ENCODE data around the gene RNF223. TPM values are rescaled to one million over a fixed set of nuclear protein-coding genes. Genes with fewer than 3 reads are reported as not detected.
"Not testable (repeated sequence)": the region's sequence is repeated elsewhere in the genome, so short reads cannot be mapped to it uniquely, and the experiment has no call there.

Gene RNF223
- polyA plus RNA-seq, 5 donors = 0.06 to 0.22 (median 0.13) TPM

DNA sequence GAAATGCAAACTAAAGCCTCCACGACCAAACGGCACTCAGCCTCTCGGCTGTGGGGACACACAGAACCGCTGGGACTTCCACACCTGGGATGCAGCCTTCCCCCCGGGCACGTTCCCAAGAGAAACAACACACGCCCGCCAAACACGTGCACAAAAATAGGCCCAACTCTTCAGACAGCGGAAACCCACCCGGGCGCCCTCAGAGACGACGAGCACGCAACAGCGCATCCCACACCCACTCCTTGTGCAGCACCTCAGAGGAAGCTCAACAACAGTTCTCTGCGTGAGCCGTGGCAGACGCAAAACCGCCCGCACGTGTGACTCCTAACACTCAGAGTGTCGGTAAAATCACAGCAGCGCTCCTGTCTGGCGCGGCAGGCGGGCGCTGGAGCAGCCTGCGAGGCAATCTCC is 36.5 kb upstream of the RNF223 start:
- DNase-seq = no peak

- no peak for DNase-seq
These were observed 35.6 kb upstream of the RNF223 start for GRCh38 chr1:1109743-1110142.

DNA sequence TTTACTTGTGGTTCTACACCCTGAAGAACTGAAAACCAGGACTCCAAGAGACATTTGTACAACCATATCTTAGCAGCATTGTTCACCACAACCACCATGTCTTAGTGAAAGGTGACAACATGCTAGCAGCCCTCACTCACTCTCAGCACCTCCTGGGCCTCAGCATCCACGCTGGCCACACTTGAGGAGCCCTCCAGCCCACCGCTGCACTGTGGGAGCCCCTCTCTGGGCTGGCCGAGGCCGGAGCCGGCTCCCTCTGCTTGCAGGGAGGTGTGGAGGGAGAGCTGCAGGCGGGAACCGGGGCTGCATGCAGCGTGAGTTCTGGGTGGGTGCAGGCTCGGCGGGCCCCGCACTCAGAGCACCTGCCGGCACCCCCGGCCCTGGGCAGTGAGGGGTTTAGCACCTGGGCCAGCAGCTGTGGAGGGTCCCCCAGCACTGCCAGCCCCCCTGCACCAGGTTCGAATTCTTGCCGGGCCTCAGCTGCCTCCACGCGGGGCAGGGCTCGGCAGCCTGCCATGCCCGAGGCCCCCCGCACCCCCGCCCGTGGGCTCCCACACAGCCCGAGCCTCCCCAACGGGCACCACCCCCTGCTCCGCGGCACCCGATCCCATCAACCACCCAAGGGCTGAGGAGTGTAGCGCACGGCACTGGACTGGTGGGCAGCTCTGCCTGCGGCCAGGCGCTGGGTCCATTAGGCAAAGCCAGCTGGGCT is 32.6 kb upstream of the RNF223 start:
- no peak for DNase-seq

DNA sequence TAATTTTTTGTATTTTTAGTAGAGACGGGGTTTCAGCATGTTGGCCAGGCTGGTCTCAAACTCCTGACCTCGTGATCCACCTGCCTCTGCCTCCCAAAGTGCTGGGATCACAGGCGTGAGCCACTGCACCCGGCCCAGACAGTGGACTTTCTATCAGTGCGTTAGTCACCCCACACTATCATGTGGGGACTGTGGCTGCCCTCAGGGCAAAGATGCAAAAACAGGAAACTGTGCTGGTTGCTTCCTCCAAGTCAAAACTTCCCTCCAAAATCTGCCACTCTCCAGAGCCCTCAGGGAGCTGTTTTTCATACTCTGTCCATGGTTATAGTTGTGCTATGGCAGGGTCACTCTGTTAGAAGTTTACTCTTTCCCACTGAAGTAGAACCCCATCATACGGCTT is 30.0 kb upstream of the RNF223 start:
- DNase-seq = not testable (repeated sequence)

- DNase-seq = no peak
These were observed 27.4 kb upstream of the RNF223 start for GRCh38 chr1:1101503-1101902.

DNA sequence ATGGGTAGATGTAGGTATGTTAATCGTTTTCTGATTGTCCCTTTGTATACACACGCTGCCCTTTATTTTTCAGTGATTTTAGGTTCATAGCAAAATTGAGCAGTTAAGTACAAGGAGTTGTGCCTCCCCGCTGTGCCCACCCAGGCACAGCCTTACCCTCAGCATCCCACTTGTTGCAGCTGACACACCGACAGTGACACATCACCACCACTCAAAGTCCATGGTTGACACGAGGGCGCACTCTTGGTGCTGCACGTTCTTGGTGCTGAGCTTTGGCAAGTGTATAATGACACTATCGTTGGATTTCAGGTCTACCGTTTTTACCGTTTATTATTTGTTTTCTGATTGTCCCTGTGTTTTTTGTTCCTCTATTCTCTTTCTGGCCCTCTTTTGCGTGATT is 26.2 kb upstream of the RNF223 start:
- no peak for DNase-seq

- no peak for DNase-seq
These were observed 25.5 kb upstream of the RNF223 start for GRCh38 chr1:1099506-1100183.

DNA sequence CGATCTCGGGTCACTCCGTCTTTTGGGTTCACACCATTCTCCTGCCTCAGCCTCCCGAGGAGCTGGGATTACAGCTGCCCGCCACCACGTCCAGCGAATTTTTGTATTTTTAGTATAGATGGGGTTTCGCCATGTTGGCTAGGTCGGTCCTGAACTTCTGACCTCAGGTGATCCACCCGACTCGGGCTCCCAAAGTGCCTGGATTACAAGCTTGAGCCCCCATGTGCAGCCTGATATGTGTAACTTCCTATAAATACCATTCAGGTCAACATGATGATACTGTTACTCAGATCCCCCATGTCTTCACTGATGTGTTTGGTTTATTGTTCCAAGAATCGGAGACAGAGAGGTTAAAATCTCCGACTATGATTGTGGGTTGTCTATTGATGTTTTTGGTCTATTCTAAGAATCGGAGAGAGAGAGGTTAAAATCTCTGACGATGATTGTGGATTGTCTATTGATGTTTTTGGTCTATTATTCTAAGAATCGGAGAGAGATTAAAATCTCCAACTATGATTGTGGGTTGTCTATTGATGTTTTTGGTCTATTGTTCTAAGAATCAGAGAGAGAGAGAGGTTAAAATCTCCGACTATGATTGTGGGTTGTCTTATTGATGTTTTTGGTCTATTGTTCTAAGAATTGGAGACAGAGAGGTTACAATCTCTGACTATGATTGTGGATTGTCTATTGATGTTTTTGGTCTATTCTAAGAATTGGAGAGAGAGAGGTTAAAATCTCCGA is 24.7 kb upstream of the RNF223 start:
- no peak for DNase-seq

DNA sequence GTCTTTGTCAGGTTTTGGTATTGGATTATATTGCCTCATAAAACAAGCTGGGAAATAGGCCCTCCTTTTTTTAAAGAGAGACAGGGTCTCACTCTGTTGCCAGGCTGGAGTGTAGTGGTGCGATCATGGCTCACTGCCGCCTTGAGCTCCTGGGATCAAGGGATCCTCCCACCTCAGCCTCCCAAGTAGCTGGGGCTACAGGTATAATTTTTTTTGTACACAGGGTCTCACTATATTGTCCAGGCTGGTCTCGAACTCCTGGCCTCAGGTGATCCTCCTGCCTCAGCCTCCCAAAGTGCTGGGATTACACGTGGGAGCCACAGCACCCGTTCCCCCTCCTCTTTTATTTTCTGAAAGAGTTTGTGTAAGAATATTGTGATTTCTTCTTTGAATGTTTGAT is 22.0 kb upstream of the RNF223 start:
- not testable (repeated sequence) for DNase-seq

GRCh38 chr1:1094981-1095380 is 20.9 kb upstream of the RNF223 start:
- DNase-seq = no peak

- no peak for DNase-seq
These were observed 19.5 kb upstream of the RNF223 start for GRCh38 chr1:1093610-1093943.

- DNase-seq = no peak
These were observed 18.9 kb upstream of the RNF223 start for GRCh38 chr1:1092894-1093609.

GRCh38 chr1:1092149-1092855 is 18.2 kb upstream of the RNF223 start:
- no peak for DNase-seq

- no peak for DNase-seq
These were observed 17.4 kb upstream of the RNF223 start for GRCh38 chr1:1091344-1092148.

- DNase-seq = no peak
These were observed 16.6 kb upstream of the RNF223 start for GRCh38 chr1:1090424-1091343.

DNA sequence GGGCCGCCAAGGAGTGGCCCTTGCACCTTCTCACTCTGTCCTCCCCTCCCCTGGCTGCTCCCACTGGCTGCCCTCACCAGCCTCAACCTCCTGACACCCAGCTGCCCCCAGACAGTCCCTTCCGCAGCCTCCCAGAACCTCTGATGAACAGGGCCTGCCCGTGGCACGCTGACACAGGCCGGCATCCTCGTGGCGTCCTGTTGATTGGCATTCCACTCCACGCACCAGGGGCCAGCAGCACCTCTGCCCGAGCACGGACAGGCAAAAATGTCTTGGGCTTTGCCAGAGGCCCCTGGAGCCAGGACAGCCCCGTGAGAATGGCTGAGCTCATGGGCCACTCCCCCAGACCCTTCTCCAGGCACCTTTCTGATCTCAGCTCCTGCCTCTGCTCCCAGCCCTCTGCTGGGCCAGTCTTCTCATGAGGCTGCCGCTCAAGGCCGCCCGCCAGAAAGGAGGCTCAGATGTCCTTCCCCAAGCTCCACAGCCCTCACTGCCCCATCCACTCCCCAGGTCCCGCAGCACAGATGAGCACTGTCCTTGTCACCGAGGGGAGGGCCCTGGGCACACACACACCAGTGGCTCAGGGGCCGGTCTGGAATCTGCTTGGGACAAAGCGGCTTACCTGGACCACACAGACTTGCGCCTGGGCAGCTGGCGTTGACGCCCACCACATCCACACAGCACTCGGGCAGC is 15.8 kb upstream of the RNF223 start:
- no peak for DNase-seq

- DNase-seq = no peak
These were observed 14.9 kb upstream of the RNF223 start for GRCh38 chr1:1088801-1089680.

Data from right lung (tissue), 5 donors.